Ectodermal cell (in vitro differentiated cells): ENCODE data around the gene PDE5A.
A peak's percentile ranks its signal among the peaks of the same experiment; 100 is the strongest.
"Not testable (repeated sequence)": the region's sequence is repeated elsewhere in the genome, so short reads cannot be mapped to it uniquely, and the experiment has no call there.

Experiments
- H3K27ac ChIP-seq: 2 replicates; pipeline ENCODE4 v1.7.0; 2013; ENCODE audit warnings: mild to moderate bottlenecking, low read depth, low read length; ENCODE audit not compliant: insufficient read depth, poor library complexity, severe bottlenecking
- H3K27me3 ChIP-seq: 2 replicates; pipeline ENCODE4 v1.7.0; 2013; ENCODE audit warnings: mild to moderate bottlenecking, low read length; ENCODE audit not compliant: insufficient read depth, control insufficient read depth, poor library complexity, severe bottlenecking
- H3K36me3 ChIP-seq: one replicate; pipeline ENCODE4 v1.7.0; 2013; ENCODE audit warnings: low read length; ENCODE audit not compliant: control insufficient read depth, insufficient read depth
- H3K4me1 ChIP-seq: one replicate; pipeline ENCODE4 v1.7.0; 2013; ENCODE audit warnings: low read length; ENCODE audit not compliant: control insufficient read depth, insufficient read depth
- H3K4me3 ChIP-seq: 2 replicates; pipeline ENCODE4 v1.7.0; 2013; ENCODE audit warnings: low read depth, low read length, control low read depth; ENCODE audit not compliant: insufficient read depth
- H3K9me3 ChIP-seq: 2 replicates; pipeline ENCODE4 v1.7.0; 2013; ENCODE audit warnings: mild to moderate bottlenecking, low read length, moderate library complexity; ENCODE audit not compliant: control insufficient read depth
- WGBS, 2 experiments: methylation state at CpG; one replicate each; pipeline ENCODE4 v1.1.7; 2013; ENCODE audit warnings: missing lambda C conversion rate in 2 of 2; 5-methylcytosine and 5-hydroxymethylcytosine counted together

The PDE5A gene

DNA sequence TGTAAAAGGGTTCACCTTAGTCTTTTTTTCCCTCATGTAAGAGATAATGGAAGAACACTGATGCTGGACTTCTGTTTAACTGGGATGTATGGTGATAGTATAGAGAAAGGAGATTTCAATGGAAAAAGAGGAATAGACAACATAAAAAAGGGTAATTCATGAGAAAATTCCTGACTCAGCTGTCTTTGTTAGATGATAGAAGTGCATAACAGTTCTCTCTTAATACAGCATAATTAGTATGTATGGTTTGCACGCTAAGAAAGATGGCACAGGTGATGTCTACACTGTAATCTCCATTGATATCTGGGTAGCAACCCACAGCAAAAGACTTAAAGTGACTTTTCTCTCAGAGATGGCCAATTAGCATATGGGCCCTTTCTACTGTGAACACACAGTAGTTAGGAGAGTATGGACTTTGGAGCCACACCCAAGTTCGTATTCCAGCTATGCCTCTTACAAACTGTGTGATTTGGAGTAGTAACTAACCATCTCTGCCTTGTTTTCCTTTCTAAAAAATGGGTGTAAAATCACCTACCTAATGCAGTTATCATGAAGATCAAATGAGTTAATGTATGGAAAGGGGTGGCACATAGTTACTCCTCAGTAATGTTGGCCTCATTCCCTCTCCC lies 149.3 kb downstream of the PDE5A start:
- H3K4me1 ChIP-seq, result no peaks in the 10 kb centered on the region
- no peaks in the 10 kb centered on the region for H3K27me3 ChIP-seq
- 100% methylated on average over 2 of the region's 2 CpGs for whole genome bisulfite sequencing, 2 experiments
- H3K4me3 ChIP-seq, result no peak overlapping the region
- H3K27ac ChIP-seq, result no peak overlapping the region
- H3K36me3 ChIP-seq, result peaks cover 16% of the 10 kb centered on the region
- H3K9me3 ChIP-seq, result peaks cover 3% of the 10 kb centered on the region

DNA sequence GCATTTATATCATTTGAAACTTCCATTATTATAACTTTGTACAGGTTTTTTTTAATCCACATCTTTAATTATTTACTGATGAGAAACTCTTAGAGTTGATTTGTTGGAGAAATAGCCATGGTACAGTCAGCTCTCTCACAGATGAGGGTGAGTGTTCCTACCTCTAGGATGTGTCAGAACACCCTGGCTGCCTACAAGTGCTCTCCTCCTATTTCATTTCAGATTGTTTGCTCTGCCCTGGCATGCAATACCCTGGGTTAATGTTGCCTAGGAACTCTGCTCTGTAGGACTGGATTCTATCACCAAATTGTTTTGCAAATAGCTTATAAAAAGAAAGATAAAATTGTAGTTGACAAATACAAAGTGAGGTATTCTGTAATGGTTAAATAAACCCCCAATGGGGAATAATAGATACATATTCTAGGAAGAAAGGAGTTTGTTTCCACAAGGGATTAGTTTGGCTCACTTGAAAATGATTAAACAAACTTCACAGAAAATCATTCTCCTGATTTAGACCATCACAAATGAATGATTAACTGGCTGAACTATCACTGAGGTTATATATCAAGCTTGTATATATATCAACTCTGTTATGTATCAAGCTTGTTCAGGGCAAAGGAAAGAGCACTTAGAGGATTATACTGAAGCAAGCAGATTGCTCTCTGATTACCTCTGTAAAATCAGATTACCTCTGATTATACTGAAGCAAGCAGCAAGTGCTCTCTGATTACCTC lies 150.0 kb downstream of the PDE5A start:
- no peaks in the 10 kb centered on the region for H3K27me3 ChIP-seq
- H3K4me3 ChIP-seq, result no peak overlapping the region
- H3K4me1 ChIP-seq, result no peaks in the 10 kb centered on the region
- H3K9me3 ChIP-seq, result peaks cover 3% of the 10 kb centered on the region
- H3K36me3 ChIP-seq, result peaks cover 16% of the 10 kb centered on the region
- no peak overlapping the region for H3K27ac ChIP-seq

DNA sequence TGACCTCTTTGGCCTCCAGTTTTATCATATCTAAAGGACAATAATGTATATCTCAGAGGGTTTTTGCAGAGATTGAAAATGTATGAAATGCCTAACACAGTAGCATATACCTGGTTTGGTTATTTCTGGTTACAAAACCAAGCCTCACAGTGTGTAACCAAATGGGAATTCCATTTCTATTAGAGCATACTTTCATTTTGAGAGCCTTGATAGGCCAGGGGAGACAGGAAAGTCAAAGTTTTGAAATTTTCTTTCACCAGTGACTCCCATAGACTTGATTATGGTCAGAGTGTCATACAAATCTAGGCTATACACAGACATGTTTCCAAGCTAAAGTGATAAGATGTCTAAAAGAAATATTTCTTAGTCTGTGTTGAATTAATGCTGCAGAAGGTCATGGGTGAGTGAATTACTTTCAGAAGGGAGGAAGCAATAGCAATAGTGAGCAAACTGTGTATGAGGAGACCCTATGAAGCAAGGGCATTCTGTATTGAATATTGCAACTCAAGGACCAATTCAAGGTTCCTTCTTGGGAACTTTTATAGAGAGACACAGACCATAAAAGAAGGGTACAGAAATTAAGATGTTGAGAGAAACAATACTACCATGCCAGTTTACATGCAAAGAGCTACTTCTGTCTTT lies 151.1 kb downstream of the PDE5A start:
- no peak overlapping the region for H3K4me3 ChIP-seq
- H3K27ac ChIP-seq, result peak overlapping the region; percentile 12
- no peaks in the 10 kb centered on the region for H3K9me3 ChIP-seq
- H3K36me3 ChIP-seq, result peaks cover 16% of the 10 kb centered on the region
- H3K27me3 ChIP-seq, result no peaks in the 10 kb centered on the region
- H3K4me1 ChIP-seq, result no peaks in the 10 kb centered on the region

DNA sequence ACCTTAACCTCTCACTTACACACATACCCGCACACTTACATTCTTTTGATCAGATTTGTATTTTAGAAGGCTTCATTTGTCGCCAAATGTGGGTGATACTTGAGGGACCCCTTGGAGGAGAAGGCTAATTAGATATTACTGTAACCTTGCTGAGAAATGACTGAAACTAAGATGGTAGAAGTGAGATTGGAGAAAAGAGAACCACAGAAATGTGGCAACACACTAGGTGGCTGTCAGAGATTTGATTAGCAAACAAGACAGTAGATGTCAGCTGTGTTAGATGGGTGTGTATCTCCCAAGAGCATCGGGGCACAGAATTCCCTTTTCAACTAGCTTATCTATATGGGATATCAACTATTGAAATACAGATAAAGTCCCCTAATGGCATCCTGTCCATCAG lies 157.3 kb downstream of the PDE5A start:
- Histone ChIP-seq H3K36me3 (no peaks in the 10 kb centered on the region), H3K9me3 (no peaks in the 10 kb centered on the region), H3K4me1 (no peaks in the 10 kb centered on the region), H3K27ac (no peak overlapping the region), H3K4me3 (no peak overlapping the region), H3K27me3 (no peaks in the 10 kb centered on the region)
- 90 to 98% methylated on average over 1 to 2 of the region's 3 CpGs for WGBS, 2 experiments

DNA sequence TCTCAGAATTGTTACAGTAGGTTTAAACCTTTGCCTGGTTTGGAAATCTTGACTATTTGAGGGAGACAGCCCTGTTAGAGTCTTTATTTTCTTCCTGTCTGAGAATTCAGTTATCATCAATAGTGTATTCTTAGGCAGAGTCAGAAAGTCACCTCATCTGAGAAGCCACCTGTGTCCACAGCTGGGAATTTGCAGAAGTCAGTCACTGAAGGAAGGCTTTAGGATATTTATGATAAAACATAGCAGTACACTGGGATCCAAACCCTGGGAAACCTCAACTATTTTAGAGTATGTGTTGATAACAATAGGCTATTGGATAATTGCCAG lies 157.9 kb downstream of the PDE5A start:
- not testable (repeated sequence) for H3K4me1 ChIP-seq, H3K4me3 ChIP-seq, H3K27me3 ChIP-seq, H3K27ac ChIP-seq, H3K36me3 ChIP-seq, H3K9me3 ChIP-seq

DNA sequence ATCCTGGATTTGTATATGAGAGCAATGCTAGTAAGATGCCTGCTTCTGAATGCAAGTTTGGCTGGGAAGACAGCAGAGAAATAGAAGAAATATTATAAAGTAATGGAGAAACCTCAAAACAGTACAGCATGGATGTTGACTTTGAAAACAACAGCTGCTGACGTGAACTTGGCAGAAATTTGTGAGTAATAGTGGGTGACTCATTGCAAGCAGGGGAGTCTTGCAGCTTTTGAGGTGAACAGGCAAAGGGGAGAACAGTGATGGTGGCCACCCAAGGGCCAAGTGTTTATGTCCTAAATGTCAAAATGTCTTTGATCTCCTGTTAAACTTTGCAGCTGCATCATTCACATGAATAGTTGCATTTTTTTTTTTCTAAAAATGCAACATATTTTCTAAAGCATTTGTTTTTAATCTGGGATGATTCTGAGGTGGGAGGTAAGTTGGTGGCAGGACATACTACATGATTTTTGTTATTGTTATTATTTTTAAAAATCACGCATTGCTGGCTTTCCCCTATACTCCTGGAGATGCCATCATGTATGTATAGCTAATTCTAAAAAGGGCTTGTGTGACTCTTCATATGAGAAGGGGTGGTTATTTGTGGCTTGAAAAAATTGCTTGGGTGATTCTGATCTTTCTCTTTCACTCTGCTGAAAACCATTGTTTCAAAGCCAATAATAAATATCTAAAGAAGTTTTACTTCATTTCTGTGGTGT lies 158.4 kb downstream of the PDE5A start:
- not testable (repeated sequence) for H3K27me3 ChIP-seq, H3K36me3 ChIP-seq, H3K27ac ChIP-seq, H3K4me3 ChIP-seq, H3K9me3 ChIP-seq, H3K4me1 ChIP-seq
- WGBS, 2 experiments, result 96 to 100% methylated on average over 1 to 2 of the region's 2 CpGs

DNA sequence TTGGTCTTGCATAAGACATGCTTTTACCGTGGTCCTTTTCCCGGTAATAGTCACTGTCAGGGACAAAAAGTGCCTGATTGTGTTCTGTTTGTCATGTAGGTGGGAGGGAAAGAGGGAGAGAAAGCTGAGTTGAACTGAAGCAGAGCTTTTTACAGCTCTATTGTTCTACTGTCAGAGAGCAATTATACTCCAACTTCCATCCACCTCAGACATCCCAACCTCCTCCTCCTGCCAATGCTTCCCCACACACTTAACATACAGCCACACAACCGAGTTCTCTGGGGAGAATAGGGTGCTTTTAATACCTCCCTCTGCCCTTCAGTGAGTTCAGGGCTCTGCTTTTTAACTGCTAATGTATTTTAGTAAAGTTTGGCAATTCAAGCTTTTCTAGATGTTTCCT lies 159.6 kb downstream of the PDE5A start:
- H3K27me3 ChIP-seq, H3K4me3 ChIP-seq, H3K4me1 ChIP-seq, H3K36me3 ChIP-seq, H3K27ac ChIP-seq, H3K9me3 ChIP-seq: not testable (repeated sequence)
- WGBS, 2 experiments, result 83 to 94% methylated on average over 1 to 3 of the region's 3 CpGs

DNA sequence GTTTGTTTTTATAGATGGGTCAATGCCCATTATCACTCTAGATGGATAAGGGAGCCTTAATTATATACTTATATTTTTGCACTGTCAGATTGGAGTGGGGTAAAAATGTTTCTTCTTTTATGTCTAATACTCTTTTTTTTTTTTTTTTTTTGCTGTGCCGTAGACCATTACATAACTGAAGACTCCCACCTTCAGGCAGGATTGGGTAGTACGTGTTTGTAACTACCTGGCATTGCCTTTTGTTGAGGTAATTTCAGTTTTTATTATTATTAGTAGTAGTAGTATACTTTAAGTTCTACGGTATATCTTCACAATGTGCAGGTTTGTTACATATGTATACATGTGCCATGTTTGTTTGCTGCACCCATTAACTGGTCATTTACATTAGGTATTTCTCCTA lies 165.9 kb downstream of the PDE5A start:
- not testable (repeated sequence) for H3K27me3 ChIP-seq, H3K9me3 ChIP-seq, H3K27ac ChIP-seq, H3K36me3 ChIP-seq, H3K4me1 ChIP-seq, H3K4me3 ChIP-seq
- WGBS, 2 experiments, result 100% methylated on average over 2 of the region's 3 CpGs; no CpG with 5 or more reads in 1 of the 2 experiments

DNA sequence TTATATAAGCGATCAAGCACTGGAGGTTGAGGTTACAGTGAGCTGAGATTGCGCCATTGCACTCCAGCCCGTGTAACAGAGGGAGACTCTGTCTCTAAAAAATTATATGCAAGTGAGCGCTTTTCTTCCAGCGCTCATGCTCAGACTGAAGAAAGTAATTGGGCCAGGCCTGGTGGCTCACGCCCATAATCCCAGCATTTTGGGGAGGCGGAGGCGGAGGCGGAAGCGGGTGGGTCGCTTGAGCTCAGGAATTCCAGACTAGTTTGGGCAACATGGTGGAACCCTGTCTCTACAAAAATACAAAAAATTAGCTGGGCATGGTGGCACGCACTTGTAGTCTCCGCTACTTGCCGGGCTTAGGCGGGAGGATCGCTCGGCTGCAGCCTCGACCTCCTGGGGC lies 172.9 kb downstream of the PDE5A start:
- H3K4me3 ChIP-seq, result peak overlapping the region; percentile 20
- not testable (repeated sequence) for H3K36me3 ChIP-seq, H3K27me3 ChIP-seq, H3K4me1 ChIP-seq, H3K27ac ChIP-seq, H3K9me3 ChIP-seq
- WGBS, 2 experiments, result 80 to 84% methylated on average over 18 of the region's 18 CpGs

DNA sequence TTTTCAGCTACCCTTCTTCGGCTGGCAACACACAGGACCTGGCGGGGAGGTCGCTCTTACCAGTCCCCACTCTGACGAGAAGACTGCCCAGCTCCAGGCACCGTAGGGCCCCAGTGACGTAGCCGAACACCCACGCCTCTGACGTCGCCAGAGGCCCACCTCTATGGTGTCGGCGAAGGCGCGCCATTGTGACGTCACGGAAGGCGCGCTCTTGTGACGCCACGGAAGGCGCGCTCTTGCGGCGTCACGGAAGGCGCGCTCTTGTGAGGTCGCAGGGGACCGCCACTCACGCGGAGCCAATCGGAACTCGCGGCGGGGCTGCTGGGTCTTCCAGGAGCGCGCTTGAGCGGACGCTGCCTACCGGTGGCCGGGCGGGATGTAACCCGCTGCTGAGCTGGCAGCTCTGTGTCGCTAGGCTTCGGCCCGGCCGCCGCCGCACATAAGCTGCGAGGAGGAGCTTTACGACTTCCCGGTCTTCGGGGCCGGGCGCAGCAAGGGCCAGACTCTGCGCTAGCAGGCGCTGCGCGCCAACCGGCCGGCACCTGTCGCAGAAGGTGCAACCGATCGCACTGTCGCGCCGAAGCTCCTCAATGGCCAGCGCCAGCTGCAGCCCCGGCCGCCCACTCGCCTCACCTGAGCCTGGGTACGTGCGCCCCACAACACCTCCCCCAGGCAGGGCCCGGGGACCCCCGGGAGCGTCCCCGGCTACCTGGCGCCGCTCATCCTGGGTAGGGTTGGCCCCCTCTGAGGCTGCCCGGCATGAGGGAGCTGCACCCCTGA lies 173.9 kb downstream of the PDE5A start:
- WGBS, 2 experiments, result 0% methylated on average over 79 to 80 of the region's 80 CpGs
- peak overlapping the region; percentile 67 for H3K4me3 ChIP-seq
- not testable (repeated sequence) for H3K4me1 ChIP-seq, H3K27me3 ChIP-seq, H3K9me3 ChIP-seq, H3K36me3 ChIP-seq
- peak overlapping the region; percentile 79 for H3K27ac ChIP-seq
